Mucosa of stomach (tissue), 1 donor: ENCODE data around the gene SDF2L1.
A peak's percentile ranks its signal among the peaks of the same experiment; 100 is the strongest.
"Not testable (repeated sequence)": the region's sequence is repeated elsewhere in the genome, so short reads cannot be mapped to it uniquely, and the experiment has no call there.

ENCODE experiments used
- H3K27me3 ChIP-seq: one replicate; pipeline ENCODE4 v1.7.0; 2013; ENCODE audit warnings: mild to moderate bottlenecking, low read length; ENCODE audit not compliant: control insufficient read depth, insufficient read depth
- H3K36me3 ChIP-seq: one replicate; pipeline ENCODE4 v1.7.0; 2013; ENCODE audit warnings: low read length; ENCODE audit not compliant: control insufficient read depth, insufficient read depth
- H3K4me1 ChIP-seq: one replicate; pipeline ENCODE4 v1.7.0; 2013; ENCODE audit warnings: mild to moderate bottlenecking, low read length; ENCODE audit not compliant: control insufficient read depth, insufficient read depth
- H3K4me3 ChIP-seq: one replicate; pipeline ENCODE4 v1.7.0; 2013; ENCODE audit warnings: low read length
- H3K9ac ChIP-seq: one replicate; pipeline ENCODE4 v1.7.0; 2013; ENCODE audit warnings: mild to moderate bottlenecking, low read length, moderate library complexity
- H3K9me3 ChIP-seq: one replicate; pipeline ENCODE4 v1.7.0; 2013; ENCODE audit warnings: mild to moderate bottlenecking, low read length, moderate library complexity; ENCODE audit not compliant: control insufficient read depth
- donor health status: Pancreatic carcinoma.

SDF2L1 gene, protein sequence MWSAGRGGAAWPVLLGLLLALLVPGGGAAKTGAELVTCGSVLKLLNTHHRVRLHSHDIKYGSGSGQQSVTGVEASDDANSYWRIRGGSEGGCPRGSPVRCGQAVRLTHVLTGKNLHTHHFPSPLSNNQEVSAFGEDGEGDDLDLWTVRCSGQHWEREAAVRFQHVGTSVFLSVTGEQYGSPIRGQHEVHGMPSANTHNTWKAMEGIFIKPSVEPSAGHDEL

DNA sequence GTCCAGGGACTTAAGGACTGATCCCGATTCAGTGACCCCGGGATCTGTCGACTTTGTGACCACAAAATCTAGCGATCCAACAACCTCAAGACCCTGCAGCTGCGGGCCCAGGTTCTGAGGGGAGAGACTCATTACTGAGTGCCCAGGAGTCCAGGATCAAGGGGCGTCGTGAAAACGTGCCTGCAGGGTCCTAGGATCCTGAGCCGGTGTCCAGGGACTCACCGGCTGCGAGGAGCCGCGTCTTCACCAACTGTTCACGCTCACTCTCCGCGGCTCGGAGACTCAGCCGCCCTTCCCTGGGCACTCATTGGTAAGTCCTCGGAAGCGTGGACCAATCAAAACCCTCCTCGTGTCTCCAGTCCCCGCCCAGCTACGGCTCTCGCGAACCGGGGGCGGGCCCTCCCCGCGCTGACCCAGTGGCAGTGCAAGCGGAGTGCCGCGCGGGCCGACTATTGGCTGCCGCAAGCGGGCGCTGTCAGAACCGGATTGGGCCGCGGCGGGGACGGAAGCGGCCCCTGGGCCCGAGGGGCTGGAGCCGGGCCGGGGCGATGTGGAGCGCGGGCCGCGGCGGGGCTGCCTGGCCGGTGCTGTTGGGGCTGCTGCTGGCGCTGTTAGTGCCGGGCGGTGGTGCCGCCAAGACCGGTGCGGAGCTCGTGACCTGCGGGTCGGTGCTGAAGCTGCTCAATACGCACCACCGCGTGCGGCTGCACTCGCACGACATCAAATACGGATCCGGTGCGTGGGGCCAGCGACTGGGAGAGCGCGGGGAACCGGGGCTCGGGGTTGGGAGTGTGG, at the start of gene SDF2L1:
Gene SDF2L1, plus strand, starts transcription at position 514 of the 795 bp plus-strand sequence. Its CDS starts 35 bp downstream, at position 549.
- Histone ChIP-seq H3K36me3 (no peaks in the 10 kb centered on the region), H3K27me3 (no peaks in the 10 kb centered on the region), H3K9me3 (no peaks in the 10 kb centered on the region), H3K9ac (peak within 1 kb of the TSS; percentile 70), H3K4me1 (peaks cover 9% of the 10 kb centered on the region), H3K4me3 (peak within 1 kb of the TSS; percentile 52)

DNA sequence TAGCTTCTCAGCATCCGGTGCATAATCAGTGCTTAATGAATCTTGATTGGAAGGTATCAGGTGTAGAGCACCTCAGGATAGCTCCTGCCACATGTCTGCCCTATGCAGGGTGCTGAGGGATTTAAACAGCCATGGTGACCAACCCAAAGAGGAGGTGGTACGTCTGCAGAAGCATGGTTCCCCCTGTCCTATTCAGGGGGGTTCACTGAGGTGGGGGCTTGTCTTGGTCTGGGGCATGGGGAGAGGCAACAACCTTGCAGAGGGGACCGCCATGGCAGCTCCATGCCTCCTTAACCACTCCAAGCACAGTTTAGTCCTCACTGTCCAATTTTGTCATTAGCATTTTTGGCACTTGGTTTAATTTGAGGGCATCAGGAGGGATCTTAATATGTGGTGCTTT, 49.7 kb upstream of the SDF2L1 start:
- Histone ChIP-seq H3K9me3 (no peaks in the 10 kb centered on the region), H3K36me3 (peaks cover 14% of the 10 kb centered on the region), H3K27me3 (no peaks in the 10 kb centered on the region), H3K4me3 (no peak overlapping the region), H3K9ac (no peak overlapping the region), H3K4me1 (peaks cover 6% of the 10 kb centered on the region)

DNA sequence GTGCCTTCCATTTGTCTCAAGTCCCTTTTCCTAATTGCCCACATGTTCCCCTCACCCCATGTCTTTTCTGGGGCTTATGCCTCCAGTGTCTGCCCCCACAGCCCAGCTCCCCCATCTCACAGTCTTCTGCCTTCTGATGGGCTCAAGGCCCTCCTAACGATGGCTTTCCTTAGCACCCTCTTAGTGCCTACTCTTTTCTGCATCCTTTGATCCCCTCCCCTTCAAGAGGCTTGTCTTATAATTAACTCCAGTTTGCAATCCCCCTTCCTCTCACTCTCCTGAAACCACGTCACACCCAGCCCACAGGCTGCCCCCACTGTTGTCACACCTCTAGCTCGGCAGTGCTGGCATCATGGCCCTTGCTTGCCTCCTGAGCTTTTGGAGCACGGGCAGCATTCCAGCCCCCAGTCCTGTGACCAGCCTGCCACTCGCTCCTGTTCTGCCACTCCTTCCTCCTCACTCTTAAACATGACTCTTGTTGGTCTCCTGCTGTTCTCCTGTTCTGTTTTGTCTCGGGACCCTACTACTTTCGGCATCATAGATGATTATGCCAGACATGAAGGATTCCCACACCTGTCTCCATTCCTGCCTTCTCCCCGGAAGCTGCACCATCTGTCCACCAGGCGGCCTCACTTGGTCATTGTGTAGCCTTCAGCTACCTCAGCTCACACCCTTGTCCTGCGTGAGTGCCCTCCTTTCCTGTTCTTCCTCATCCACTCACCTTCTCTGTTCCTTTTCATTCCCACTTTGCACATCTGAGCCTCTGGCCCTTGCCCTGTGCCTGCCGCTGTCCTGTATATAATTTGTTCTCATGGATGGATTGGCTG, 48.5 kb upstream of the SDF2L1 start:
- H3K4me1 ChIP-seq: peaks cover 6% of the 10 kb centered on the region
- H3K4me3 ChIP-seq: no peak overlapping the region
- peaks cover 14% of the 10 kb centered on the region for H3K36me3 ChIP-seq
- H3K27me3 ChIP-seq: no peaks in the 10 kb centered on the region
- H3K9ac ChIP-seq: no peak overlapping the region
- no peaks in the 10 kb centered on the region for H3K9me3 ChIP-seq

DNA sequence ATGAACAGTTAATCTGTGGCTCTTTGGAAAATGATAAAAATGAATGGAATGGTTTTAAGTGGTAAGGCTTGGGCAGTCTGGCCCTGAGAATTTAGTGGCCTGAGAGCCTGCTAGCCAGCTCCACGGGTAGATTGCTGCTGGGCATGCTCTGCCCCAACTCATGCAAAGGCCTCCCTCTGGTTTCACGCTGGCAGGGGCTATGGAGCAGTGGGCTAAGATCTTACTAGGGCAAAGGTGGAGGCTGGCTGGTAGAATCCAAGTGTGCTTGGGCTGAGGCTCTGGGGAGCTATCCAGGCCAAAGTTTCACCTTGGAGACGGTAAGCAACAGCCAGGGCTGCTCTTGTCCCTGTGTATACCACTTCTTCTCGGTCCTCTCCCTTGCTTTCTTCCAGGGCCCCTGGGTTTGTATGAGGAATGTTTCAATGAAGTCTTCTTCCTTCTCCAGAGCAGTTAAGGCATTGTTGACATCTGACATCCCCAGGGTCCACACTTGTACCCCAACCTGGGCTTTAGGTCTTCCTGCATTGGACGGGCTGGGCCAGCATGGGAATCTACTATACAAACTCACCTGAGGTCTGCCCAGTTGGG, 47.1 kb upstream of the SDF2L1 start:
- Histone ChIP-seq H3K9ac (no peak overlapping the region), H3K4me3 (no peak overlapping the region), H3K9me3 (no peaks in the 10 kb centered on the region), H3K4me1 (peaks cover 6% of the 10 kb centered on the region), H3K27me3 (no peaks in the 10 kb centered on the region), H3K36me3 (peaks cover 14% of the 10 kb centered on the region)

DNA sequence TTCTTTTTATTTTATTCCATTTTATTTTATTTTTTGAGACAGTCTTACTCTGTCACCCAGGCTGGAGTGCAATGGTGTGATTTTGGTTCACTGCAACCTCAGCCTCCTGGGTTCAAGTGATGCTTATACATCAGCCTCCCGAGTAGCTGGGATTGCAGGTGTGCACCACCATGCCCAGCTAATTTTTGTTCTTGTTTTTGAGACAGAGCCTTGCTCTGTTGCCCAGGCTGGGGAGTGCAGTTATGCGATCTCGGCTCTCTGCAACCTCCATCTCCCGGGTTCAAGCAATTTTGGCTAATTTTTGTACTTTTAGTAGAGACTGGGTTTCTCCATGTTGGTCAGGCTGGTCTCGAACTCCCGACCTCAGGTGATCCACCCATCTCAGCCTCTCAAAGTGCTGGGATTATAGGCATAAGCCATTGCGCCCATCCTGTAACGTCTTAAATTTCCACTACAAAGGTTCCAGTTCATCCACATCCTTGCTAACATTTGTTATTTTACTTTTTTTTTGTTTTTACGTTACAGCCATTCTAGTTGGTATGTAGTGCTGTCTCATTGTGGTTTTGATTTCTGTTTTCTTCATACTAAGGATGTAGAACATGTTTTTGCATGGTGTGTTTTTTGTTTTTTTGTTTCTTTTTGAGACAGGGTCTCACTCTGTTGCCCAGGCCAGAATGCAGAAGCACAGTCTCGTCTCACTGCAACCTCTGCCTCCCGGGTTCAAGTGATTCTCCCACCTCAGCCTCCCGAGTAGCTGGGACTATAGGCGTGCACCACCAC, 45.6 kb upstream of the SDF2L1 start:
- not testable (repeated sequence) for H3K9me3 ChIP-seq, H3K27me3 ChIP-seq, H3K4me3 ChIP-seq, H3K4me1 ChIP-seq, H3K9ac ChIP-seq
- peaks cover 14% of the 10 kb centered on the region for H3K36me3 ChIP-seq

DNA sequence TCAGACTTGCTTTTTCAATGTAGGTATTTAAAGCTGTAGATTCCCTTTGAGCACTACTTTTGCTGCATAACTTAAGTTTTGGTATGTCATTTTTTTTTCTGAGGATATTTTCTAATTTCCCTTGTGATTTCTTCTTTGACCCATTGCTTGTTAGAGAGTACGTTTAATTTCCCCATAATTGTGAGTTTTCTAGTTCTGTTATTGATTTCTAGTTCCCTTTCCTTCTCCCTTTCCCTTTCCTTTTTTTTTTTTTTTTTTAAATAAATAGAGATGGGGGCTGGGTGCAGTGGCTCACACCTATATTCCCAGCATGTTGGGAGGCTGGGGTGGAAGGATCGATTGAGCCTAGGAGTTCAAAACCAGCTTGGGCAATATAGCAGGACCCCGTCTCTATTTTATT, 43.8 kb upstream of the SDF2L1 start:
- Histone ChIP-seq H3K4me1 (no peaks in the 10 kb centered on the region), H3K36me3 (peaks cover 10% of the 10 kb centered on the region), H3K27me3 (no peaks in the 10 kb centered on the region)

DNA sequence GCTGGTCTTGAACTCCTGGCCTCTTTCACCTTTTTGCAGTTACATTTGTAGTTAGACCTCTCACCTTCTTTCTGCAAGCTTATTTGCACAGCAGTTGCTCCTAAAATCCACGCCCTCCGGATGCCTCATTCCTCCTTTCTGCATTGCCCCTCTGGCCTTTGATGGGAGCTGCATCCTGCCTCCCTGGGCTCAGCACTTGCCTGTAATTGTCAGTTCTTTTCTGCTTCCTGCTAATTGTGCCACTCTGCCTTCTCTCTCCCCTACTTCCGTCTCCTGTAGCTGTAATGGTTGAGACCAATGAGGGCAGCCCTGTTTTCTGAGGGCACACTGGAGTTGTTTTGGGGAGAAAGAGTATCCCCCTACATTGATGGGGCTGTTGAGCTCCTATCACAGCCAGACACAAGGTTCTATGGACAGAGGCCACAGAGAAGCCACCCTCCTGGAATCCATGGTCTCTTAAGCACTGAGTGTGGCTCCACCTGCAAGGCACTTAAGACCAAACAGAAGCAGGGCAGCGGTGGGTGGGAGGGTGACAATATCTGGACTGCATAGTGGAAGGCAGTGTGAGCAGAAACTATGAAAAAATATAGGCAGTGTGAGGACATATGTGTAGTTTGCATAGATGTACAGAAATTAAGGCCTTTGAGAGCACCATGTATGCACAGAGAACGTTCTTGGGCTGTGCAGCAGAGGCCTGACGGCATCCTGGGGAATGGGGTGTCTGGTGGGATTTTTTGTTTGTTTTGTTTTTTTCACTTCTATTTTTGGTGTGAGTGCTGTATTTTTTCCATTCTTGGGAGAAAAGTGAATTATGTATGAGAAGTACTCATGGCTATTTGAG, 42.8 kb upstream of the SDF2L1 start:
- Histone ChIP-seq H3K27me3 (no peaks in the 10 kb centered on the region), H3K4me1 (no peaks in the 10 kb centered on the region), H3K4me3 (no peak overlapping the region), H3K9me3 (no peaks in the 10 kb centered on the region), H3K36me3 (peaks cover under 1% of the 10 kb centered on the region), H3K9ac (no peak overlapping the region)

More for the DNA sequence above, 43.8 kb upstream of the SDF2L1 start:
- Histone ChIP-seq H3K9ac (no peak overlapping the region), H3K4me3 (no peak overlapping the region), H3K9me3 (no peaks in the 10 kb centered on the region)

DNA sequence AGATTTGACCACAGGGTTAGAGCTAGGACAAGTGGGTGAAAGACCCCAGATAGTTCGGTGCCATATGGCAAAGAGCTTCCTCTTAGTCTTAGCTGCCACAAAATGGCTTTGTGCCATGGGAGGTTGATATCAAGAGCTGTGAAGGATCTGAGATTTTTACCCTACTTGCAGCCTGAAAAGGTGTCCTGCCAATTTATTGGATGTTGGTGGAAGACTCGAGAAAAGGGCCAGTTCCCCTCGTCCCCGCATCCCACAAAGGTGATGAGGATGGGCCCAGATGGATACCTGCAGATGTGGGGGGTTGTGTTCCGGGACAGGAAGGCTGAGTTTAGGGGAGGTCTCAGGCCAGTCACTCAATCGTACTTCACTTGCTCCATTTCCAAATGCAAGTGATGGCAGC, 39.5 kb upstream of the SDF2L1 start:
- Histone ChIP-seq H3K9me3 (no peaks in the 10 kb centered on the region), H3K4me1 (no peaks in the 10 kb centered on the region), H3K36me3 (peaks cover 3% of the 10 kb centered on the region), H3K4me3 (no peak overlapping the region), H3K9ac (no peak overlapping the region), H3K27me3 (no peaks in the 10 kb centered on the region)

DNA sequence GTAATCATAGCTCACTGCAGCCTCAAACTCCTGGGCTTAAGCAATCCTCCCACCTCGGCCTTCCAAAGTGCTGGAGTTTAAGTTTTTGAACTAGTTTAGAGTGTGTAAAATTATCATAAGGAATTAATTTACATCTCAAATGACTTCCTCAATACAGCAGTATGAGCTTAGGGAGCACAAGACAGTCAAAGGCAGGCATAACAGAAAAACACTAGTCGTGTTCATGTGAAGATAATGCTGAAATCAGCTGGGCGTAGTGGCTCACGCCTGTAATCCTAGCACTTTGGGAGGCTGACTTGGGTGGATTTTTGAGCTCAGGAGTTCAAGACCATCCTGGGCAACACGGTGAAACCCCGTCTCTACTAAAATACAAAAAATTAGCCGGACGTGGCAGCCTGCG, 38.1 kb upstream of the SDF2L1 start:
- Histone ChIP-seq H3K27me3 (no peaks in the 10 kb centered on the region), H3K4me3 (no peak overlapping the region), H3K36me3 (peaks cover 3% of the 10 kb centered on the region), H3K9ac (no peak overlapping the region), H3K9me3 (no peaks in the 10 kb centered on the region), H3K4me1 (no peaks in the 10 kb centered on the region)

DNA sequence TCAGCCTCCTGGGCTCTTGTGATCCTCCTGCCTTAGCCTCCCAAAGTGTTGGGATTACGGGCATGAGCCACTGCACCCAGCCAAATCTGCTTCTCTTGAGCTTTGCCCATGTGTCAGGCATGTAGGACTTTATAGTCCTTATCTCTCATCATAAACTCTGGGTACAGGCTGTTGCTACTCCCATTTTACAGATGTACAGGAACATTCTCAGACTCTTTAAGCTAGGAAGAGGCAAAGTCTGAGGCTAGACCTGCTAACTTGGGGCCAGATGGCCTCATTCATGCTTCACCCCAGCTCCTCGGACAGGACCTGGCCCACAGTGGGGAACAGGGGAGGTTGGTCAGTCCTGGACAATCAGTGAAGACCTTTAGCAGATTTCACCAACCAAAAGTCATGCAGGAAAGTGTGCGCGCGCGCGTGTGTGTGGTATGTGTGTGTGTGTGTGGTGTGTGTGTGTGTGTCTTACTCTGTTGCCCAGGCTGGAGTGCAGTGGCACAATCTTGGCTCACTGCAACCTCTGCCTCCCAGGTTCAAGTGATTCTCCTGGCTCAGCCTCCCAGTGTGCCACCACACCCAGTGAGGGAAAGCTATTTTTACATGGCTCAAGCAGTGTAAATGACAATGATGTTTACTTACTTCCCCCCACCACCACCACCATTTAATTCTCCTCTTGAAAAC, 36.1 kb upstream of the SDF2L1 start:
- Histone ChIP-seq H3K4me3 (no peak overlapping the region), H3K4me1 (no peaks in the 10 kb centered on the region), H3K27me3 (no peaks in the 10 kb centered on the region), H3K36me3 (peaks cover 3% of the 10 kb centered on the region), H3K9me3 (no peaks in the 10 kb centered on the region), H3K9ac (no peak overlapping the region)
